CD8-positive, alpha-beta memory T cell (primary cell): ENCODE measurements around the gene CUL7. TPM values are rescaled to one million over a fixed set of nuclear protein-coding genes. Genes with fewer than 3 reads are reported as not detected.
"Not testable (repeated sequence)": the region's sequence is repeated elsewhere in the genome, so short reads cannot be mapped to it uniquely, and the experiment has no call there.

Source experiments
- CTCF ChIA-PET: fragments of 350-600 bp; sonication (Branson Sonifier 250); formaldehyde crosslinking; loops from one replicate; lab custom pipeline; 2021; ENCODE audit warnings: antibody characterized with exemption; lab: Charles Lee
- POLR2A ChIA-PET: fragments of 350-600 bp; sonication (Branson Sonifier 250); formaldehyde crosslinking; loops from one replicate; lab custom pipeline; 2021; ENCODE audit warnings: antibody characterized with exemption; lab: Charles Lee
- DNase-seq, 5 donors: peaks; one replicate each; pipeline versions ENCODE4 v3.0.0 to v3.0.0-alpha.2; 2020 to 2022; ENCODE audit warnings: mixed read lengths in 1 of 5
- H3K27ac ChIP-seq: one replicate; pipeline ENCODE4 v1.7.0; 2013; ENCODE audit warnings: low read depth, mild to moderate bottlenecking, low read length, moderate library complexity
- H3K27me3 ChIP-seq: 2 replicates; pipeline ENCODE4 v1.7.0; 2013; ENCODE audit warnings: low read length, mild to moderate bottlenecking; ENCODE audit not compliant: insufficient read depth, poor library complexity, severe bottlenecking
- H3K36me3 ChIP-seq: 2 replicates; pipeline ENCODE4 v1.7.0; 2013; ENCODE audit warnings: mild to moderate bottlenecking, low read length, moderate library complexity; ENCODE audit not compliant: insufficient read depth
- H3K4me1 ChIP-seq: 2 replicates; pipeline ENCODE4 v1.7.0; 2013; ENCODE audit warnings: mild to moderate bottlenecking, low read length, moderate library complexity; ENCODE audit not compliant: insufficient read depth
- H3K4me3 ChIP-seq: 2 replicates; pipeline ENCODE4 v1.7.0; 2013; ENCODE audit warnings: mild to moderate bottlenecking, low read length
- H3K9me3 ChIP-seq: 2 replicates; pipeline ENCODE4 v1.7.0; 2013; ENCODE audit warnings: mild to moderate bottlenecking, low read length
- H3K27ac Mint-ChIP-seq, 8 donors: one replicate each; pipeline ENCODE4 v1.8.0; 2020 to 2021; ENCODE audit warnings: mixed read lengths in 8 of 8, mild to moderate bottlenecking in 6 of 8, inconsistent platforms in 3 of 8, moderate library complexity in 3 of 8
- H3K27me3 Mint-ChIP-seq, 2 donors: one replicate each; pipeline ENCODE4 v1.8.0; 2020 to 2021; ENCODE audit warnings: mixed read lengths in 2 of 2, mild to moderate bottlenecking in 1 of 2, moderate library complexity in 1 of 2
- H3K36me3 Mint-ChIP-seq, 3 donors: one replicate each; pipeline ENCODE4 v1.8.0; 2020 to 2021; ENCODE audit warnings: mixed read lengths in 3 of 3, inconsistent platforms in 1 of 3, mild to moderate bottlenecking in 1 of 3
- H3K4me1 Mint-ChIP-seq, 3 donors: one replicate each; pipeline ENCODE4 v1.8.0; 2020 to 2021; ENCODE audit warnings: mixed read lengths in 3 of 3, inconsistent platforms in 1 of 3, mild to moderate bottlenecking in 1 of 3
- H3K4me3 Mint-ChIP-seq, 7 donors: one replicate each; pipeline ENCODE4 v1.8.0; 2020 to 2021; ENCODE audit warnings: mixed read lengths in 7 of 7, mild to moderate bottlenecking in 6 of 7, moderate library complexity in 4 of 7, inconsistent platforms in 2 of 7
- H3K9me3 Mint-ChIP-seq, 5 donors: one replicate each; pipeline ENCODE4 v1.8.0; 2020 to 2022; ENCODE audit warnings: mixed read lengths in 5 of 5, mild to moderate bottlenecking in 3 of 5, moderate library complexity in 2 of 5, inconsistent platforms in 1 of 5
- polyA plus RNA-seq: library from polyadenylated mRNA; unstranded; fragments of 300-500 nt; fragmentation: Illumina TruSeq; gene quantifications from one replicate; pipeline ENCODE4 v1.2.3, GENCODE V29; 2021
- total RNA-seq, 2 experiments: library from RNA; stranded (reverse); gene quantifications; one replicate each; pipeline ENCODE4 v1.2.3, GENCODE V29; 2021

CUL7 gene
- total and polyA plus RNA-seq, 3 experiments from 2014 or later = 2.1 to 12.1 (median 11.7) TPM

GRCh38 chr6:43012364-43012763, 41.3 kb downstream of the CUL7 start:
- Histone ChIP-seq H3K27ac (no peak overlapping the region), H3K4me3 (no peak overlapping the region), H3K27me3 (no peaks in the 10 kb centered on the region), H3K4me1 (peaks cover 41% of the 10 kb centered on the region), H3K36me3 (peaks cover 40% of the 10 kb centered on the region), H3K9me3 (no peaks in the 10 kb centered on the region)
- peak overlapping the region in 7 of 8 donors; percentile 51 to 97 (median 91) for H3K27ac Mint-ChIP-seq
- peak overlapping the region; percentile 86 to 96 (median 90) for H3K4me3 Mint-ChIP-seq
- peaks cover 42 to 60% (median 49%) of the 10 kb centered on the region in 3 donors for H3K4me1 Mint-ChIP-seq
- peaks cover 0 to 75% (median 5%) of the 10 kb centered on the region in 3 donors for H3K36me3 Mint-ChIP-seq
- POLR2A ChIA-PET = interaction anchor here (0.5 to 3.4 kb wide), 6 partner anchors 28 to 260 kb away, joined by 3 to 24 read pairs (median 4); partner anchors contain the start of genes KLC4, MRPL2, PEX6 and PPP2R5D
- CTCF ChIA-PET = interaction anchor here (0.7 to 3.2 kb wide), 2 partner anchors 47 to 131 kb away, joined by 3 to 17 read pairs; partner anchors contain the start of genes KLC4 and MRPL2
- no peak for DNase-seq
- H3K9me3 Mint-ChIP-seq = no peaks in the 10 kb centered on the region
- H3K27me3 Mint-ChIP-seq = peaks cover 0 to 2% of the 10 kb centered on the region in 2 donors

DNA sequence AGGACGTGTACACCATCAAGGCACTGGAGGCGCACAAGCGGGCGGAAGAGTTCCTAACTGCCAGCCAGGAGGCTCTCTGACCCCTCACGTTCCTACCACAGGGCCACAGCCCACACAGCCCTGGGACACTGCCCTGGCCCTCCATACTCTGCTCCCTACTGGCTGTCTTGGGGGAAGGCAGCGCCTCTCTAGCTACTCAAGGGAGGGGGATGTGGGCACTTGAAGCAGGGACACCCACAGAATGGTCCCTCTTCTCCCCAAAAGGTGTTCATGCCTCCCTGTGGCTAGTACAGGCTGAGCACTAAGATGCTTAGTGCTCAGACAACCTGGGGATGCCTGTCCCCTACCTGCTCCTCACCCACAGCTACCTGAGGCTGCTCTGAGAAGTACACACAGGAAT, 42.4 kb downstream of the CUL7 start:
- H3K4me1 ChIP-seq = peaks cover 29% of the 10 kb centered on the region
- H3K4me3 ChIP-seq = no peak overlapping the region
- H3K9me3 ChIP-seq = no peaks in the 10 kb centered on the region
- ChIA-PET CTCF (interaction anchor here (1.1 to 1.8 kb wide), 2 partner anchors 53 to 133 kb away, joined by 3 to 8 read pairs; no protein-coding TSS in a partner anchor), POLR2A (interaction anchor here (1.2 kb wide), 1 partner anchor 82 kb away, joined by 4 read pairs; the partner anchor contains the start of gene CNPY3)
- peaks cover 47% of the 10 kb centered on the region for H3K36me3 ChIP-seq
- no peak overlapping the region for H3K27ac ChIP-seq
- Mint-ChIP-seq H3K4me1 (peaks cover 38 to 50% (median 41%) of the 10 kb centered on the region in 3 donors), H3K27ac (peak overlapping the region in 6 of 8 donors; percentile 19 to 80 (median 53)), H3K27me3 (peaks cover 0 to 2% of the 10 kb centered on the region in 2 donors), H3K36me3 (peaks cover 0 to 78% (median 5%) of the 10 kb centered on the region in 3 donors), H3K9me3 (no peaks in the 10 kb centered on the region), H3K4me3 (peak overlapping the region in 4 of 7 donors; percentile 27 to 81 (median 52))
- DNase-seq = no peak
- no peaks in the 10 kb centered on the region for H3K27me3 ChIP-seq

GRCh38 chr6:43009124-43009523, 44.5 kb downstream of the CUL7 start:
- no peak overlapping the region for H3K27ac ChIP-seq
- H3K9me3 ChIP-seq = no peaks in the 10 kb centered on the region
- H3K27ac Mint-ChIP-seq = peak overlapping the region in 5 of 8 donors; percentile 19 to 88 (median 58)
- H3K9me3 Mint-ChIP-seq = no peaks in the 10 kb centered on the region
- no peak overlapping the region for H3K4me3 ChIP-seq
- POLR2A ChIA-PET = no interaction called here
- peaks cover 0 to 80% (median 7%) of the 10 kb centered on the region in 3 donors for H3K36me3 Mint-ChIP-seq
- no peaks in the 10 kb centered on the region for H3K27me3 ChIP-seq
- H3K27me3 Mint-ChIP-seq = peaks cover 0 to 2% of the 10 kb centered on the region in 2 donors
- DNase-seq = peak in 2 of 5 donors; percentile 12 to 34
- CTCF ChIA-PET = interaction anchor here (1.4 to 2.2 kb wide), 2 partner anchors 25 to 135 kb away, joined by 7 to 10 read pairs; partner anchors contain the start of gene PPP2R5D
- H3K4me3 Mint-ChIP-seq = peak overlapping the region in 1 of 7 donors; percentile 32
- peaks cover 14% of the 10 kb centered on the region for H3K4me1 ChIP-seq
- peaks cover 47% of the 10 kb centered on the region for H3K36me3 ChIP-seq
- peaks cover 25 to 36% (median 28%) of the 10 kb centered on the region in 3 donors for H3K4me1 Mint-ChIP-seq

DNA sequence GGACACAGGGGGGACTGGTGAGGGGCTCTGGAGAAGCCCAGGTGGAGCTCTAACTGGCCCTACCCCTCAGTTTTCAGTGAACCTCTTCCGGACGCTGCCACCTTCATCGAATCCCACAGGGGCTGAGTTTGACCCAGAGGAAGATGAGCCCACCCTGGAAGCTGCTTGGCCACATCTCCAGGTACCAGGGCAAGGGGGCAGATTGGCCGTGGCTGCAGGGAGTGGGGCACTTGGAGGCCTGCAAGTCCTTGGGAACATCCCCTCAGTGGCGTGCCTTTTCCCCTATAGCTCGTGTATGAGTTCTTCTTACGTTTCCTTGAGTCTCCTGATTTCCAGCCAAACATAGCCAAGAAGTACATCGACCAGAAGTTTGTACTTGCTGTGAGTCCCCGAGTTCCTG, 46.5 kb downstream of the CUL7 start:
- ChIA-PET POLR2A (no interaction called here), CTCF (interaction anchor here (1.3 kb wide), 1 partner anchor 137 kb away, joined by 4 read pairs; no protein-coding TSS in a partner anchor)
- H3K4me1 ChIP-seq = no peaks in the 10 kb centered on the region
- H3K9me3 ChIP-seq = no peaks in the 10 kb centered on the region
- peak overlapping the region in 1 of 8 donors; percentile 72 for H3K27ac Mint-ChIP-seq
- H3K27me3 ChIP-seq = no peaks in the 10 kb centered on the region
- H3K27ac ChIP-seq = no peak overlapping the region
- DNase-seq = no peak
- H3K36me3 Mint-ChIP-seq = peaks cover 0 to 71% (median 7%) of the 10 kb centered on the region in 3 donors
- H3K27me3 Mint-ChIP-seq = no peaks in the 10 kb centered on the region
- H3K9me3 Mint-ChIP-seq = no peaks in the 10 kb centered on the region
- peaks cover 44% of the 10 kb centered on the region for H3K36me3 ChIP-seq
- no peak overlapping the region for H3K4me3 ChIP-seq
- peaks cover 7 to 16% (median 8%) of the 10 kb centered on the region in 3 donors for H3K4me1 Mint-ChIP-seq
- H3K4me3 Mint-ChIP-seq = no peak overlapping the region

DNA sequence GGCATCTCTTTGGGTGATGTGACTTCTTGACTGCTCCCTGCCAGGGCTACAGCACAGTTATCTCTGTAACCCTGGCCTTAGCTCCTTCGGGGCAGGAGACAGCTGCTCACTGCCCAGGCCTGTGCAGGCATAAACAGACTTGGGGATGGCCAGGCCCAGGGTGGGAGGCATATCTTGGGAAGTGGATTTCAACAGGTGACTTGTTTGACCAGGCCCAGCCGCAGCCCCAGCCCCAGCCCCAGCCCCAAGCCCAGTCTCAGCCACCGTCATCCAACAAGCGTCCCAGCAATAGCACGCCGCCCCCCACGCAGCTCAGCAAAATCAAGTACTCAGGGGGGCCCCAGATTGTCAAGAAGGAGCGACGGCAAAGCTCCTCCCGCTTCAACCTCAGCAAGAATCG, 47.4 kb downstream of the CUL7 start:
- H3K27me3 Mint-ChIP-seq = no peaks in the 10 kb centered on the region
- Histone ChIP-seq H3K36me3 (peaks cover 39% of the 10 kb centered on the region), H3K4me1 (no peaks in the 10 kb centered on the region), H3K9me3 (no peaks in the 10 kb centered on the region), H3K27me3 (no peaks in the 10 kb centered on the region), H3K27ac (no peak overlapping the region), H3K4me3 (no peak overlapping the region)
- CTCF ChIA-PET = interaction anchor here (1.3 kb wide), 1 partner anchor 138 kb away, joined by 4 read pairs; no protein-coding TSS in a partner anchor
- POLR2A ChIA-PET = interaction anchor here (0.6 kb wide), 1 partner anchor 77 kb away, joined by 3 read pairs; the partner anchor contains the start of gene CNPY3
- H3K36me3 Mint-ChIP-seq = peaks cover 0 to 63% (median 7%) of the 10 kb centered on the region in 3 donors
- H3K27ac Mint-ChIP-seq = no peak overlapping the region
- no peak for DNase-seq
- H3K9me3 Mint-ChIP-seq = no peaks in the 10 kb centered on the region
- no peak overlapping the region for H3K4me3 Mint-ChIP-seq
- H3K4me1 Mint-ChIP-seq = peaks cover 0 to 8% (median 1%) of the 10 kb centered on the region in 3 donors

GRCh38 chr6:43005844-43006243, 47.8 kb downstream of the CUL7 start:
- H3K27me3 Mint-ChIP-seq = no peaks in the 10 kb centered on the region
- CTCF ChIA-PET = interaction anchor here (0.6 to 1.3 kb wide), 2 partner anchors 138 to 228 kb away, joined by 3 to 4 read pairs; no protein-coding TSS in a partner anchor
- no peaks in the 10 kb centered on the region for H3K4me1 ChIP-seq
- POLR2A ChIA-PET = interaction anchor here (0.6 kb wide), 1 partner anchor 76 kb away, joined by 3 read pairs; the partner anchor contains the start of gene CNPY3
- H3K36me3 ChIP-seq = peaks cover 39% of the 10 kb centered on the region
- no peaks in the 10 kb centered on the region for H3K9me3 Mint-ChIP-seq
- no peak for DNase-seq
- H3K36me3 Mint-ChIP-seq = peaks cover 0 to 59% (median 7%) of the 10 kb centered on the region in 3 donors
- peak overlapping the region in 2 of 8 donors; percentile 54 to 61 for H3K27ac Mint-ChIP-seq
- H3K4me1 Mint-ChIP-seq = peaks cover 0 to 8% (median 1%) of the 10 kb centered on the region in 3 donors
- no peak overlapping the region for H3K4me3 Mint-ChIP-seq
- no peak overlapping the region for H3K27ac ChIP-seq
- no peaks in the 10 kb centered on the region for H3K27me3 ChIP-seq
- no peak overlapping the region for H3K4me3 ChIP-seq
- H3K9me3 ChIP-seq = no peaks in the 10 kb centered on the region

DNA sequence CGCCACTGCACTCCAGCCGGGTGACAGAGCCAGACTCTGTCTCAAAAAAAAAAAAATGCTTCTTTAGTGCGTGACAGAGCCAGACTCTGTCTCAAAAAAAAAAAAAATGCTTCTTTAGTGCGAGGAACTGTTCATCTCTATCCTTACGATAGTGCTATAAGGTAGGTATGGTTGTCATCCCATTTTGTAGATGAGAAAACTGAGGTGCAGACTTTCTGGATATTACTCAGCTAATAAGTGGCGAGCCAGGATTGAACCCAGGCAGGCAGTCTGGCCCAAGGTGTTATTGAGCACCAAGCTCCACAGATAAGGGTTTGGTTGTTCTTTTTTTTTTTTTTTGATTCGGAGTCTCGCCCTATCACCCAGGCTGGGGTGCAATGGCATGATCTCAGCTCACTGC, 51.8 kb downstream of the CUL7 start:
- H3K27ac Mint-ChIP-seq = no peak overlapping the region
- H3K4me1 Mint-ChIP-seq = peaks cover 0 to 9% (median 3%) of the 10 kb centered on the region in 3 donors
- H3K27me3 ChIP-seq = no peaks in the 10 kb centered on the region
- no peaks in the 10 kb centered on the region for H3K9me3 ChIP-seq
- CTCF ChIA-PET = no interaction called here
- no peak overlapping the region for H3K4me3 ChIP-seq
- H3K27me3 Mint-ChIP-seq = no peaks in the 10 kb centered on the region
- POLR2A ChIA-PET = no interaction called here
- H3K4me3 Mint-ChIP-seq = no peak overlapping the region
- H3K9me3 Mint-ChIP-seq = no peaks in the 10 kb centered on the region
- no peak for DNase-seq
- peaks cover 0 to 27% (median 3%) of the 10 kb centered on the region in 3 donors for H3K36me3 Mint-ChIP-seq
- no peak overlapping the region for H3K27ac ChIP-seq
- peaks cover 5% of the 10 kb centered on the region for H3K36me3 ChIP-seq
- no peaks in the 10 kb centered on the region for H3K4me1 ChIP-seq

- CTCF ChIA-PET, POLR2A ChIA-PET: not testable (repeated sequence)
Observed at GRCh38 chr6:42998205-42998604, 55.4 kb downstream of the CUL7 start.

More at GRCh38 chr6:42998205-42998604, 55.4 kb downstream of the CUL7 start:
- not testable (repeated sequence) for H3K27ac Mint-ChIP-seq, H3K4me1 ChIP-seq, H3K4me3 Mint-ChIP-seq, H3K36me3 ChIP-seq, H3K27me3 Mint-ChIP-seq, H3K27ac ChIP-seq, H3K9me3 ChIP-seq, DNase-seq, H3K9me3 Mint-ChIP-seq, H3K4me3 ChIP-seq, H3K27me3 ChIP-seq
- Mint-ChIP-seq H3K4me1 (peaks cover 10 to 19% (median 10%) of the 10 kb centered on the region in 3 donors), H3K36me3 (peaks cover 0 to 24% (median 2%) of the 10 kb centered on the region in 3 donors)
